Liver (tissue), 9 donors: Measurements from ENCODE around the gene TM9SF3. TPM values are rescaled to one million over a fixed set of nuclear protein-coding genes. Genes with fewer than 3 reads are reported as not detected.

Experiments
- DNase-seq: peaks from one replicate; pipeline ENCODE4 v3.0.0-alpha.2; 2017; ENCODE audit warnings: low spot score
- H3K27ac ChIP-seq, 2 donors: one replicate each; pipeline ENCODE4 v1.7.0; 2013; ENCODE audit warnings: inconsistent platforms in 2 of 2, low read length in 2 of 2, control low read depth in 1 of 2, low read depth in 1 of 2, mild to moderate bottlenecking in 1 of 2
- H3K27me3 ChIP-seq, 4 donors: one replicate each; pipeline versions ENCODE4 v1.6.1 to v1.7.0; 2013; ENCODE audit warnings: low read length in 3 of 4, inconsistent platforms in 1 of 4, mild to moderate bottlenecking in 1 of 4, moderate library complexity in 1 of 4; ENCODE audit not compliant: control insufficient read depth in 4 of 4, insufficient read depth in 4 of 4
- H3K36me3 ChIP-seq, 4 donors: one replicate each; pipeline versions ENCODE4 v1.6.1 to v1.7.0; 2013; ENCODE audit warnings: low read length in 3 of 4, mild to moderate bottlenecking in 3 of 4, low read depth in 1 of 4, moderate library complexity in 1 of 4; ENCODE audit not compliant: control insufficient read depth in 4 of 4, insufficient read depth in 3 of 4
- H3K4me1 ChIP-seq, 4 donors: one replicate each; pipeline versions ENCODE4 v1.6.1 to v1.7.0; 2013; ENCODE audit warnings: low read length in 3 of 4, mild to moderate bottlenecking in 3 of 4, moderate library complexity in 1 of 4; ENCODE audit not compliant: control insufficient read depth in 4 of 4, insufficient read depth in 4 of 4
- H3K4me3 ChIP-seq, 3 donors: one replicate each; pipeline versions ENCODE4 v1.6.1 to v1.7.0; 2013; ENCODE audit warnings: low read length in 3 of 3, control low read depth in 1 of 3, low read depth in 1 of 3, mild to moderate bottlenecking in 1 of 3
- H3K9ac ChIP-seq, 2 donors: one replicate each; pipeline ENCODE4 v1.7.0; 2013; ENCODE audit warnings: low read length in 2 of 2, mild to moderate bottlenecking in 2 of 2, moderate library complexity in 2 of 2, control low read depth in 1 of 2, low read depth in 1 of 2
- H3K9me3 ChIP-seq, 4 donors: one replicate each; pipeline versions ENCODE4 v1.6.1 to v1.7.0; 2013; ENCODE audit warnings: low read length in 3 of 4; ENCODE audit not compliant: control insufficient read depth in 4 of 4
- EGR1 ChIP-seq, 2 donors: IDR thresholded peaks; 2 replicates each; pipeline ENCODE4 v1.6.1; 2016 to 2018; ENCODE audit warnings: antibody characterized with exemption in 2 of 2, low read depth in 2 of 2
- FOXA1 ChIP-seq: IDR thresholded peaks from 2 replicates; pipeline ENCODE4 v1.6.1; 2016; ENCODE audit warnings: antibody characterized with exemption
- FOXA2 ChIP-seq: IDR thresholded peaks from 2 replicates; pipeline ENCODE4 v1.6.1; 2016; ENCODE audit warnings: antibody characterized with exemption
- GABPA ChIP-seq, 2 donors: IDR thresholded peaks in 1 of 2; conservative IDR thresholded peaks in 1 of 2; 2 replicates each; pipeline ENCODE4 v1.6.1; 2016; ENCODE audit warnings: antibody characterized with exemption in 2 of 2, mild to moderate bottlenecking in 1 of 2, moderate library complexity in 1 of 2
- HNF4A ChIP-seq, 2 donors: conservative IDR thresholded peaks; 2 replicates each; pipeline ENCODE4 v1.6.1; 2016; ENCODE audit warnings: antibody characterized with exemption in 2 of 2, mild to moderate bottlenecking in 2 of 2
- HNF4G ChIP-seq: IDR thresholded peaks from 2 replicates; pipeline ENCODE4 v1.6.1; 2016; ENCODE audit warnings: antibody characterized with exemption
- JUND ChIP-seq, 2 donors: IDR thresholded peaks; 2 replicates each; pipeline ENCODE4 v1.6.1; 2016; ENCODE audit warnings: antibody characterized with exemption in 2 of 2
- NR2F2 ChIP-seq: IDR thresholded peaks from 2 replicates; pipeline ENCODE4 v1.6.1; 2016; ENCODE audit warnings: antibody characterized with exemption
- RAD21 ChIP-seq, 2 donors: IDR thresholded peaks; 2 replicates each; pipeline ENCODE4 v1.6.1; 2016; ENCODE audit warnings: antibody characterized with exemption in 2 of 2, mild to moderate bottlenecking in 2 of 2
- REST ChIP-seq: IDR thresholded peaks from 2 replicates; pipeline ENCODE4 v1.6.1; 2016; ENCODE audit warnings: antibody characterized with exemption, mild to moderate bottlenecking
- RXRA ChIP-seq, 2 donors: IDR thresholded peaks; 2 replicates each; pipeline ENCODE4 v1.6.1; 2017 to 2018; ENCODE audit warnings: antibody characterized with exemption in 2 of 2, mild to moderate bottlenecking in 1 of 2
- SP1 ChIP-seq: IDR thresholded peaks from 2 replicates; pipeline ENCODE4 v1.6.1; 2018; ENCODE audit warnings: antibody characterized with exemption, mild to moderate bottlenecking
- TAF1 ChIP-seq: conservative IDR thresholded peaks from 2 replicates; pipeline ENCODE4 v1.6.1; 2016; ENCODE audit warnings: antibody characterized with exemption, mild to moderate bottlenecking
- YY1 ChIP-seq: IDR thresholded peaks from 2 replicates; pipeline ENCODE4 v1.6.1; 2016; ENCODE audit warnings: antibody characterized with exemption, mild to moderate bottlenecking
- ZBTB33 ChIP-seq: IDR thresholded peaks from 2 replicates; pipeline ENCODE4 v1.6.1; 2016; ENCODE audit warnings: antibody characterized with exemption
- WGBS: extraction: QIAGEN DNeasy Blood & Tissue Kit; methylation state at CpG from one replicate; pipeline ENCODE4 v1.1.7; 2013; 5-methylcytosine and 5-hydroxymethylcytosine counted together
- polyA plus RNA-seq, 2 donors: library from polyadenylated mRNA; stranded (reverse) in 1 of 2; unstranded in 1 of 2; fragments of 200-250 nt in 1 of 2; fragments of >200 nt in 1 of 2; fragmentation: Nextera tagmentation in 1 of 2; extraction: Ambion mirVana in 1 of 2; gene quantifications; one replicate each; pipeline versions ENCODE4 v1.2.1 to v1.2.3, GENCODE V29; 2013 to 2015
- total RNA-seq, 2 donors: library from RNA; depleted of rRNA; stranded (reverse); fragments of >200 nt; gene quantifications; one replicate each; pipeline ENCODE4 v1.2.3, GENCODE V29; 2014
- TF ChIP-seq, protein P1 (sequence below): IDR thresholded peaks from 2 replicates; pipeline ENCODE4 v1.6.1; 2016; ENCODE audit warnings: antibody characterized with exemption
- TF ChIP-seq, protein P2 (sequence below): IDR thresholded peaks from 2 replicates; pipeline ENCODE4 v1.6.1; 2016; ENCODE audit warnings: antibody characterized with exemption
- TF ChIP-seq, protein P3 (sequence below): fragments of 150-350 bp; IDR thresholded peaks from 2 replicates; pipeline ENCODE4 v1.5.1; 2017; ENCODE audit warnings: improper control_type of control experiment, low read depth, low read length; ENCODE audit not compliant: missing input control
- donor health status: healthy.
- donor health status: healthy.
- donor health status: healthy.
- donor health status: healthy.
- donor health status: healthy.

The TM9SF3 gene
- total and polyA plus RNA-seq, 4 donors: 20.5 to 115 (median 55.4) TPM

DNA sequence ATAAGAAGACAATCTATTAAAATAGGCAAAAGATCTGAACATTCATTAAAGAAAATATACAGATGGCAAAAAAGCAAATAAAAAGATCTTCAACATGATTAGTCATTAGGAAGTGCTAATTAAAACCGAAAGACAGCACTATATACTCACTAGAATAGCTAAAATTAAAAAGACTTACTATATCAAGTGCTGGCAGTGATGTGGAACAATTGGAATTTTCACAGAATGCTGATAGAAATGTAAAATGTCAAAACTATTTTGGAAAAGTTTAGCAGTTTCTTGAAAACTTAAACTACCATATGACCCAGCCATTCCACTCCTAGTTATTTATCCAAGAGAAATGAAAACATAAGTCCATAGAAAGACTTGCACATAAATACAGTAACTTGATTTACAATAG is 48.1 kb downstream of the TM9SF3 start:
- DNase-seq: no peak
- Histone ChIP-seq H3K27ac (no peak overlapping the region), H3K4me1 (peaks cover 0 to 3% (median 0%) of the 10 kb centered on the region in 4 donors), H3K27me3 (no peaks in the 10 kb centered on the region), H3K36me3 (peaks cover 0 to 25% (median 19%) of the 10 kb centered on the region in 4 donors), H3K4me3 (no peak overlapping the region), H3K9ac (no peak overlapping the region), H3K9me3 (no peaks in the 10 kb centered on the region)
- WGBS: 99% methylated on average over 1 of the region's 1 CpG
- TF ChIP-seq EGR1 (IDR thresholded peaks at IDR 0.05; ENCODE audit: low read depth in 2 of 2) (no peak), YY1 (no peak), FOXA1 (no peak), FOXA2 (no peak), HNF4G (no peak), GABPA (IDR thresholded peaks at IDR 0.05 in 1 of 2, conservative IDR thresholded peaks at IDR 0.05 in 1 of 2) (no peak), RAD21 (IDR thresholded peaks at IDR 0.05) (no peak), SP1 (no peak), JUND (IDR thresholded peaks at IDR 0.05) (no peak), NR2F2 (no peak), RXRA (IDR thresholded peaks at IDR 0.05) (no peak), TAF1 (no peak), REST (no peak), ZBTB33 (no peak)
- TF ChIP-seq, protein P1, sequence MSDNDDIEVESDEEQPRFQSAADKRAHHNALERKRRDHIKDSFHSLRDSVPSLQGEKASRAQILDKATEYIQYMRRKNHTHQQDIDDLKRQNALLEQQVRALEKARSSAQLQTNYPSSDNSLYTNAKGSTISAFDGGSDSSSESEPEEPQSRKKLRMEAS: no peak
- TF ChIP-seq, protein P2, sequence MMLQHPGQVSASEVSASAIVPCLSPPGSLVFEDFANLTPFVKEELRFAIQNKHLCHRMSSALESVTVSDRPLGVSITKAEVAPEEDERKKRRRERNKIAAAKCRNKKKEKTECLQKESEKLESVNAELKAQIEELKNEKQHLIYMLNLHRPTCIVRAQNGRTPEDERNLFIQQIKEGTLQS: no peak
- TF ChIP-seq, protein P3, sequence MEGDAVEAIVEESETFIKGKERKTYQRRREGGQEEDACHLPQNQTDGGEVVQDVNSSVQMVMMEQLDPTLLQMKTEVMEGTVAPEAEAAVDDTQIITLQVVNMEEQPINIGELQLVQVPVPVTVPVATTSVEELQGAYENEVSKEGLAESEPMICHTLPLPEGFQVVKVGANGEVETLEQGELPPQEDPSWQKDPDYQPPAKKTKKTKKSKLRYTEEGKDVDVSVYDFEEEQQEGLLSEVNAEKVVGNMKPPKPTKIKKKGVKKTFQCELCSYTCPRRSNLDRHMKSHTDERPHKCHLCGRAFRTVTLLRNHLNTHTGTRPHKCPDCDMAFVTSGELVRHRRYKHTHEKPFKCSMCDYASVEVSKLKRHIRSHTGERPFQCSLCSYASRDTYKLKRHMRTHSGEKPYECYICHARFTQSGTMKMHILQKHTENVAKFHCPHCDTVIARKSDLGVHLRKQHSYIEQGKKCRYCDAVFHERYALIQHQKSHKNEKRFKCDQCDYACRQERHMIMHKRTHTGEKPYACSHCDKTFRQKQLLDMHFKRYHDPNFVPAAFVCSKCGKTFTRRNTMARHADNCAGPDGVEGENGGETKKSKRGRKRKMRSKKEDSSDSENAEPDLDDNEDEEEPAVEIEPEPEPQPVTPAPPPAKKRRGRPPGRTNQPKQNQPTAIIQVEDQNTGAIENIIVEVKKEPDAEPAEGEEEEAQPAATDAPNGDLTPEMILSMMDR: no peak

DNA sequence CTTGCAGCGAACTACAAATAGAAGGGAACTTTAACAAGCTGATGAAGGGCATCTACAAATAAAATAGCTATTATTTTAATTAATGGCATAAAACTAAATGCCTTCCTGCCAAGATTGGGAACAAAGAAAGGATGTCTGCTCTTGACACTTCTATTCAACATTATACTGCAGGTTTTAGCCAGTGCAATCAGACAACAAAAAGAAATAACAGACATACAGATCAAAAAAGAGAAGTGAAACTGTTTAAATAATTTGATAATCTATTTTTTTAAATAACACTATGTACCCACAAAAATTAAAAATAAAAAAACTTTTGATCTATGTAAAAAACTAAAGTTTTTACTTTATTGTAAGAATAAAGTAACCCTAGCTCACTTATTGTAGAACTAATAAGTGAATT is 50.7 kb downstream of the TM9SF3 start:
- H3K27ac ChIP-seq: no peak overlapping the region
- 95% methylated on average over 1 of the region's 1 CpG for WGBS
- no peaks in the 10 kb centered on the region for H3K9me3 ChIP-seq
- no peaks in the 10 kb centered on the region for H3K27me3 ChIP-seq
- TF ChIP-seq EGR1 (IDR thresholded peaks at IDR 0.05; ENCODE audit: low read depth in 2 of 2) (no peak), GABPA (IDR thresholded peaks at IDR 0.05 in 1 of 2, conservative IDR thresholded peaks at IDR 0.05 in 1 of 2) (no peak), FOXA1 (no peak), RAD21 (IDR thresholded peaks at IDR 0.05) (no peak), SP1 (no peak), HNF4A (conservative IDR thresholded peaks at IDR 0.05) (no peak), NR2F2 (no peak), JUND (IDR thresholded peaks at IDR 0.05) (no peak)
- TF ChIP-seq, protein P1: no peak
- TF ChIP-seq, protein P2: no peak
- TF ChIP-seq, protein P3: no peak
- no peak overlapping the region for H3K9ac ChIP-seq
- no peak for DNase-seq
- H3K4me3 ChIP-seq: no peak overlapping the region
- peaks cover 7 to 28% (median 13%) of the 10 kb centered on the region in 4 donors for H3K36me3 ChIP-seq
- H3K4me1 ChIP-seq: peaks cover 0 to 3% (median 0%) of the 10 kb centered on the region in 4 donors
